GM18868 (cell line): ENCODE results near the gene LRP8.
A peak's percentile ranks its signal among the peaks of the same experiment; 100 is the strongest.

Experiments used
- ATAC-seq: cut with Tn5 transposase; IDR thresholded peaks from one replicate; pipeline ENCODE4 v1.9.1; 2021; ENCODE audit warnings: mild to moderate bottlenecking, moderate library complexity; ENCODE audit not compliant: unreplicated experiment

LRP8 gene

DNA sequence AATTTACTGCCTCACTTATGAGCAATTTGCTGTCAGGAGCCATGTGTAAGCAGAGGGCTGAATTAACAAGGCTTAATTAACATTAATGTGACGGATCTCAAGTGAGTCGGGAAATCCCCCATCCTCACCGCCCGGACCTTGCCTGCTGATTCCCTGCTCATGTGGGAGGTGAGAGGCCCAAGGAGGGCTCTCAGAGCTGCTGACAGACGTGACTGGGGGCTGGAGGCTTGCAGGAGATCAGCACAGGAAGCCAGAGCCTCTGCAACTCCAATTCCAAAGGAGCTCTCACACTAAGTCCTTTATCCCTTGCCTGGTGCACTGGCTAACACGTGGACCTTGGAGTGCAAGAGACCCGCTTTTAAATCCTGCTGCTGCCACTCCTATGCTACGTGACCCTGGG is 19.4 kb downstream of the LRP8 start:
- no peak for ATAC-seq

DNA sequence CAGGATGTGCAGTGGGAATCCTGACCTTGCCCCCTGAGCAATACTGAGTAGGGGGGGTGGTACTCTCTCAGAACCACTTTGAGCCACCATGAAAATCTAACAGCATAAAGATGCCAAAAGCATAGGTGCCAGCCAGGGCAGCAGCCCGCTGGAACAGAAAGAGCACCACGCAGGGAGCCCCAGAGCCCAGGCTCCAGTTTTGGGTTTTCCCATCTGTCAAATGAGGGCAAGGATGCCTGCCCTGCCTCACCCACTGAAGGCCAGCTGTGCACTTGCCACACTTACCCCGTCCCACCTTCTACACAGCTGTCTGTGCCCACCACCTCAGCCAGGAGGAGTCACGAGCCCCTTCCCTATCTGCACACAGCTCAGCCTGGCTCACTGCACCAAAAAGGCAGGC is 20.8 kb downstream of the LRP8 start:
- no peak for ATAC-seq

DNA sequence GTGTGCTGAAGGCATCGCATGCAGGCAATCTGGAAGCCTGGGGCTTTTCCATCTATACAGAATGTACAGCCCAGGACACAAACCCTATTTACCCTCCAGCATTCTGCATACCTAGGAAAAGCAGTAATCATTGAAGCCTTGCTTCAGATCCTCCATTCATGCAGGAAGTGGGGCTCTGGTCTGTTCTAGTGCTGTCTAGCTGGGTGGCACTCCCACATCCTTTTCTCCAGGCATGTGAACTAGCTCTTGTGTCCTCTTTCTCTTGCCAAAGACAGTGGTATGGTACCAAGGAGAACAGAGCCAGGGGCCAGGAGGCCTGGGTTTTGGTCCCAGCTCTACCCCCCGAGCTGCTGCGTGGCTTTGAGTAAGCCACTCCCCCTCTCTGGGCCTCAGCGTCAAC is 21.7 kb downstream of the LRP8 start:
- ATAC-seq: no peak

DNA sequence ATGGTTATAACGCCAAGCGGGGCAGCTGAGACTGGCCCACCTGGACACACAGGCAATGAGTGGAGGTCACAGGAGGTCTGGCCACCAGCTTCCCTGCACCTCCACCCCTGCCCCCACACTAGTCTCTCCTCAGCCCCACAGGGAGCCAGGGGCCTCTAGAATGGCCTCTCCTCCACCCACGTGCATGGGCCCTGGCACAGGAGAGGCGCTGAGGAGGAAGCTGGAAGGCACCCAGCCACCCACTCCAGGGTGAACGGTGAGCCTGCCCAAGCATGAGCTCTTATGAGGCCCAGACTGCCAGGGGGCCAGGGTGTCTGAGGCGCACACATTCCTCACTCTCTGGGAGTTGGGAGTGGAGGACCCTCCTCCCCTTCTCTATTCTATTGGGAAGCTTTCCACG is 22.2 kb downstream of the LRP8 start:
- no peak for ATAC-seq

DNA sequence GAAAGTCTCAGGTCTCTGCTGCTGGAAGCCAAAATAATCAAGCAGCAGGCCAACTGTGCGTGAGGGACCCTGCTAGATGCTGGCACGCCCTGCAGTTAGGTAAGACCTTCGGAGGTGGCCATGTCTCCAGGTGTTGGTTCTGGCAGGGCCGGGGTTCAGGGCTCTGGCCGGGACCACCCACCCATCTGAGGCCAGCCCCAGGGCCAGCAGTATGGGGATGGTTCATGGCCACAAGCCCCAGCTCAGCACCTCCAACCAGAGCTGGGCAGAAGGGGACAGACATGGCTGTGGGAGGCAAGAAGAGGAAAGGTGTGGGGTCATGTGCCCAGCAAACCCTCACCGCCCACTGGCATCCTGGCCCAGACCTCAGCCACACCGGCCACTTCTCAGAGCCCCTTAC is 23.3 kb downstream of the LRP8 start:
- ATAC-seq: no peak

DNA sequence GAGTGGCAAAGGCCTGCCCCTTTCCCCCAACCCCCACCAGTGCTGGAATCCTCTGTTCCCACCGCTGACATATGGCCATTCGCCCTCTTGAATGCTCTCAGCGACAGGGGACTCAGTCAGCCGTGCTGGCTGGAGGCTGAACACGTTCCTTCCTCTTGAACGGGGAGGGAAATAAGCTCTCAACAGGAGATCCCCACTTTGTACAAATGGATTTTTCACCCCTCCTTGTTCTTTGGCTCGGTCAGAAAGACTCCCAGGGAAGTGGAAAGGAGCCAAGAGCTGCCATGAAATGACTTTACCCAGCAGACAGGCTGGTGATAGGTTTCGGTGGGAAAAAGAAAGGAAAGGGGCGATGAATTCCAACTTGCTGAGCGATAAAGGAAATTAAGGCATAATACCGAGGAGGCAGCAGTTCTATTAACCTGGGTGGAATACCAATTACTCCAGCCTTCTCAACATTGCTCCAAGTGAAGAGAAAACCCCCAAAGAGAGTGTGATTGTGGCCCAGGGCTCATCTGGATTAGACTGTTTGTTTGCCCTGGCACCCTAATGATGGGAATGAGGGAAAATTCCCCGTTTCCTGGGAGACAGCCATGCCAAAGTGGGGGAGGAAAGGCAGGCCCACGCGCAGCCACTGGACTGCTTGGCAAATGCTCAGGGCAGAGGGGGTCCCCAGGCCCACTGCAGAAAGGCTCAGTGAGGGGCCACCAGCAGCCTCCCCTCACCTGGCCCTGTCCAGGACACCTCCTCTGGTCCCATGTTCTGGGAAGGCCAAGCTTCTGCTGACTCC is 23.9 kb downstream of the LRP8 start:
- no peak for ATAC-seq

DNA sequence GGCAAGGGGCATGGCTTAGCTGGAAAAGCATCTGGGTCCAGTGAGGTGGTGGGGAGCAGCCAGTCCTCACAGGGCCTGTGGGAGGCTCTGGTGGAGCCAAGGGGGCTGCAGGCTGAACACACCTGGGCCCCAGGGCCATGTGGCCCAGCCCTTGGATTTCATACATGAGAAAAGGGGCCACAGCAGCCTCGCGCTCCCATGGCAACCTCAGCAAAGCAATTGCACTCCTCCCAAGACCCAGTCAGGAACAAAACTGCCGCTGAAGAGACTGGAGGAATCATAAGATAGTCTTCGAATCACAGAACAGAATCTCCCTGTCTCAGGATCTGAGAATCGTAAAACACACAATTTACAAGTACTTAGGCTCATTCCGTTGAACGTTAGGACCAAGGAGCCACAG is 24.6 kb downstream of the LRP8 start:
- ATAC-seq: no peak

DNA sequence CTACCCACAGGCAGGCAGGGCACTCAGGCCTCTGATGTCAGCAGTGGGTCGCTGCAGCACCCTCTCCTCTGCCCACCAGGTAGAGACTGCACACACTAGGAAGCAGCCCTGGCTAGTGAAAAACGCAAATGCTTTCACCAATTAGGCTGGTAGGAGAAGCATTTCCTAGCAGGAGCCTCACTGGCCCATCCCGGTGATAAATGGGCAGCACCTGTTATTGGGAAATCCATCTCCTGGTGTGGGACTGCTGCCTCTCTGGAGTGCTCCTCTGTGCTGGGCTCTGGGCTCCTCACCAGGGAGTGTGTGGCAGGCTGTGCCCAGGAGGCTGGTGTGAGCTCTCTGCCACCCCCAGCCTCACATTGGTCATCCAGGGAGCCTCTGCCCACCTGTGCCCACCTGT is 28.6 kb downstream of the LRP8 start:
- no peak for ATAC-seq

DNA sequence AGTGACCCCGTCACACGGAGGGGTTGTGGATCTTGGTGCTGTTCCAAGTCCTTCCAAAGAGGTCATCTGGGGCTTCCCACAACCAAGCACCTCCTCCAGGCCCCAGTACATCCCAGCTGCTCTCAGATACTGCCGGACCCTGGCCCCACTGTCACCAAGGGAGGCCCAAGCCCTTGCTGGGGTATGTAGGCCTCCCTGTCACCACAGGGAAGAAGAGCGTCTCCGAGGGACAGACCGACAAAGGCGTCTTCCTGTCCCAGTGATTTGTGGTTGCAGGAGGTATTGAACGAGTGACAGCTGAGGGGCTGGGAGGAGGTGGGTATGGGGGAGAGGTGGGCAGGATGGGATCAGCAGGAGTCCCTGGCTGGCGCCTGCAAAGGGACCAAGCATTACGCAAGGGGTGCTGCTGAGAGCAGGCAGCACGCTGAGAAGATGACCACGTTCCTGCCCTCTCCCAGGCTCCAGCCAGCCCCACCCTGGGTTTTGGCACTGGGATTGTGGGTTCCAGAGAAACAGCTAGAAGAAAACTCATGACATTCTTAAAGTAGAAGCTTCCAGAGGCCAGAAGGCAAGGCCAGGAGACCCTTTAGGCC is 29.7 kb downstream of the LRP8 start:
- no peak for ATAC-seq

DNA sequence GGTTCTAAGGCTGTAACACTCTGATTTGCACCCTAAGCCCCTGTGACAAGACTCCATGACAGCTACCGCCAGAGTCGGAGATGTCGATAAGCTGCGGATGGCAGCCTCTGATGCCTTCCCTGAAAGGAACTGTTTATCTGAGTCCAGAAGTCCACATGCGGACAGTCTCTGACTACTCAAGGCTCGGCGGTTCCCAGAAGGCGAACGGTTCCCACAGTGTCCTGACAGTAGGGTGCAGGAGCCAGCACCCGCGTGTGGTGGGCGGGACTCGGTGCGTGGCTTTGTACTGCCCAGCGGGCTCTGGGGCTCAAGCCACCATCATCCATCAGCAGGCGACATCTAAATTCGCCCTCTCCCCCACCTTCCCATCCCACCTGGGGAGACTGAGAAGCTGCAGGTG is 30.7 kb downstream of the LRP8 start:
- no peak for ATAC-seq

DNA sequence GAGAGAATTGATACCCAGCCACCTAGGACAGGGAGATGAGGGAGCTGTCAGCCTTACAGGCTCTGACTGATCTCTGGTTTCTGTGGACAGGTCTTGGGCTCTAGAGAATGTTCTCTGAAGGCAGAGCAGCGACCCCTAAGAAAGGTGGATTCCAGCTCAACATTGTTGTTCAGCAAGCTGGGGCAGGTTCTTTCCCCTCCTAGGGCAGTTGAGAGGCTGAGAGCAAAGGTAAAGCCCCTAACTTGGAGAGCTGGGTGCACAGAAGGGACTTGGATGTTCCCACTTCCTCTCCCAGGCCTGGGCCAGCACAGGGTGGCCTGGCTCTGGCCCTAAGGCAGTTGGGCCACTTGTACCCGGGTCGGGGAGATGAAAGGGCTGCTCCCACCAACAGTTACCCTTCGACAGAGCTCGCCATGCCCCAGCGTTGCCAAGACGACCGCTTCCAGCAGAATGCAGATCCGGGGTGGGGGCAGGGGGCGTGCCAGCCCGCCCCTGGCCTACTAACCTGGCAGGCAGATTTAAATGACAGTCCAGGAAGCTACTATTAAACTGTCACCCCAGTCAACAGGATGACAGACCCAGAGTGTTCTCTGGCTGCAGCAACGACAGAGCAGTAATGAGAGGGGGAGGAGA is 31.6 kb downstream of the LRP8 start:
- ATAC-seq: peak; percentile 64

DNA sequence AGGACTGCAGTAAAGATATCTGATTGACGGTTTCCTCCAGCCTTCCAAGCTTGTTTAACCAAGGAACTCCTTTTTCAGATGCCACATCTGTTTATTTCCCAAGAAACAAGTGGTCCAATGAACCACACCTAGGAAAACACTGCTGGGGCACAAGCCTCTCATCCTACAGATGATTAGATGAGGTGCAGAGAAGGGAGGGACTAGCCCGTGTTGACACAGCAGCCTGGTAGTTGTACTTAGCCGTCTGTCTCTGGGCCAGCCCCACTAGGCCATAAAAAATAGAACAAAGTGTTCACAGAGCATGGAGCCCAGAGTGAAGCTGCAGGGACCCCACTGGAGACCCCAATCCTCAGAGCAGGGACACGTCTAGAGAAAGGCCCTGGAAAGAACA is 32.1 kb downstream of the LRP8 start:
- ATAC-seq: peak; percentile 22

DNA sequence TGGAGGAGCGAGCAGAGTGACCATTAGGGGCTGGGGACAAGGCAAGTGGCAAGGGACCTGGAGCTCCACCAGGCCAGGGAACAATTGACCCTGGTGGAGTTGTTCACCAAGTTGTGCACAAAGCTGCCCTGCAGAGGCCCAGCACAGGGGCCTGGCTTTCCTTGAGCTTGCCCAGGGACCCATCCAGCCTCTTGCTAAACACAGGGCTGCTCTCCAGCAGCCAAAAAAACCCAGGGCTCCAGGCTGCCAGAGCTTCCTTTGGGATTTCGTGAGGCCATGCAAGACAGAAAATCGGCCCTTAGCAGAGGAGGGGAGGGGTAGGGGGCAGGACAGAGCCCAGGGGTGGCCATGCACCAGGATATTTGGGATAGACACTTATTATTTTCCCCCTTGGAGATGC is 32.6 kb downstream of the LRP8 start:
- no peak for ATAC-seq

DNA sequence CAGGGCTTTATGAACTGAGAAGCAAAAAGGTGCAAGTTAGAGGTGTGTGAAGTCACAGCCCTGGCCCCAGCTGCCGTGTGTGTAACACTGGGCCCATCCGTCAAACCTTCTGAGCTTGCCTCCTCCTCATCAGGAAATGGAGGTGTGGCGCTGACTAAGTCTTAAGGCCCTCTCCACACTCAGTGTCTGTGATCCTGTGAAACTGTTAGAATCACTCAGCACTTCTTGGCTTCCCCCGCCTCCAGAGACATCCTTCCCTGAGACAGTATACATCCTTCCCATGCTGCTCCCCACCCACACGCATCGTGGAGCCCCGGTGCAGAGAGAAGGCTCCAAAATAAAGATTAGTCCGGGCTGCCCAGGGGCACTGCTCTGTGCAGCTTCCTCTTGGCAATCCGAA is 33.3 kb downstream of the LRP8 start:
- no peak for ATAC-seq

DNA sequence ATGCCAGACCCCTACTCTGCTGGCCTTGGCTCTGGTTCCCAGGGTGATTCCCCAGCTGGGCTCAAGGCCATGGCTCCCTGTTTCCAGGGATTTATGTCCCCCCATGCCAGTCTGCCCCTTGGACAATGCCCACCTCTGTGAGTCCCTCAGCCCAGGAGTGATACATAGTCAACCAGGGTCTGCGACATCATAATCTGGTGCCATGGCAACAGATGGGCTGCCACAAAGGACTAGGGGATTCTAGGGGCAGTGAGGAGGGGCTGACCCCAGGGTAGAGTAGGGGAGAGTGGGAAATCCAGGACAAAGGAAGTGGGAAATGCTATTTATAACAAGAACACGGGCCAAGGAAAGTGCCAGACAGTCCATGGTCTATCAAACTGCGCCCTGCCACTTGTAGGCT is 33.8 kb downstream of the LRP8 start:
- no peak for ATAC-seq

DNA sequence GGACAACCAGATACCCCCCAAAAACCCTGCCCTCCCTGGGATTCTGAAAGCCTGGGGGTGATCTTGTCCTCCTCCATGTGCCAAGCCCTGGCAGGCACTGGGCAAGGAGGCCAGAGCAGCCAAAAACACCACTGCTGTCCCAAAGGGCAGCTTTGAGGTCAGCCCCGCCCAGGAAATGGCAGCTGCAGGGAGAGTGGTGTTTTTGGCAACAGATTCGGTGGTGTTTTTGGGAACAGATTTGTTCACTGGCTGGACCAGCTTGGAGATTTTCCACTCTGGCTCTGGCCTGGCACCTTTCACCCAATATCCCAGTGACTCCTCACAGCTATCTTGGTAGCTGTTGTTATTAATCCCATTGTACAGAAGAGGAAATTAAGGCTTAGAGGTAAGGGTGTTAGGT is 34.7 kb downstream of the LRP8 start:
- no peak for ATAC-seq

DNA sequence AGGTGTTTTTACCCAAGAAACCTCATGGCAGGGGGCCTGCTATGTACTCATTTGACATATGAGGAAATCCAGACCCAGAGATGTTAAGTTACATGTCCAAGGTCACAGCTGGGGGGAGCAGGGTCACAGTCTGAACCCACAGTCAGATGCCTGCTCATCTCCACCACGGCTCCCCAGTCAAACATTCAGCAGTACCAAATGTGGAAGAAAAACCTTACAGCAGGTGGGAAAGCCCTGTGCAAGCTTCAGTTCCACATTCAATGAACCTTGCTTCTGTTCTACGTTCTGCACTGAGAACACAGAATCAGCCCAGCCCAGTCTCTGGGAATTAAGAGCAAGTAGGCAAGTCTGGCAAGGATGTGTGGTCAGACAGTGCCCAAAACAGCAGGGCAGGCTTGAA is 35.2 kb downstream of the LRP8 start:
- peak; percentile 49 for ATAC-seq

DNA sequence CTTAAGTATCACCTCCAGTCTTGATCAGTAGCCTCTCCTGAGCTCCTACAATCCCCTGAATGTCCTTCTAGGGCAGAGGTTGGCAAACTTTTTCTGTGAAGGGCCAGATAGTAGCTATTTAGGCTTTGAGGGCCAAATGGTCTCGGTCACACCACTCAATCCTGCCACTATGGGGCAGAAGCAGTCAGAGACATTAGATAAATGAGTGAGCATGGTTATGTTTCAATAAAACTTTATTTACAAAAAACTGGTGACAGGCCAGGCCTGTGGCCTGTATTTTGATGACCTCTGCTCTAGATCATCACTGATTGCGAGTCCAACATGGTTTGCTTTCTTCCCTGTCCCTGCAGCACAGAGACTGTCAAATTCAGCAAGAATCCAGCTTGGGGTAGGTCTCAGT is 36.3 kb downstream of the LRP8 start:
- ATAC-seq: no peak

DNA sequence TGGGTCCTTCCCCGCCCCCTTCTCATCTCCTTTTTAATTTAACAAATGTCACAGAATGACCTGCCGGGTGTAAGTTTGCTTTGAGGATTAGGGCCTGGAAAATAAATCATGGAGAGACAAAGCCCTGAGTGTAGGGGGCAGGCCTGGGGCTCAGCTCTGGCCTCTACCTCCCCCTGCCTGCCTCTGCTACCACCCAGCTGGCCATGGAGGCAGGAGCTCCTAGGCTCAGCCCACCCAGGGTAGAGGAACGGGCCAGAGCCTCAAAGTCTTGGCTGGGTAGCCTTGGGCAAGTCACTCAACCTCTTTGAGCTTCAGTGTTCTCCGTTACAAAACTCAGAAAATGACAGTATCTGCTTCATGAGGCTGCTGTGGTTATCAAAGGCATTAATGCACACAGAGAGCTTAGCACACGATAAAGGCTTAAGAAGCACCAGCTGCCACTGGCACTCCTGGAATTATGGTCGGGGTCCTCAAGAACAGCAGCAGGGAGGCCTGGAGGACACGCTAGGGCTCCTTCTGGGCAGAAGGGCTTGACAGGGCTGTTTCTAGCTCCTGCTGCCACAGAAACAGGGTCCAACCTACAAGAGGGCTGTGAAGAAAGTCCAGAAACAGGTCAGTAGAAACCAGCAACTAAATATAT is 39.0 kb downstream of the LRP8 start:
- ATAC-seq: no peak

DNA sequence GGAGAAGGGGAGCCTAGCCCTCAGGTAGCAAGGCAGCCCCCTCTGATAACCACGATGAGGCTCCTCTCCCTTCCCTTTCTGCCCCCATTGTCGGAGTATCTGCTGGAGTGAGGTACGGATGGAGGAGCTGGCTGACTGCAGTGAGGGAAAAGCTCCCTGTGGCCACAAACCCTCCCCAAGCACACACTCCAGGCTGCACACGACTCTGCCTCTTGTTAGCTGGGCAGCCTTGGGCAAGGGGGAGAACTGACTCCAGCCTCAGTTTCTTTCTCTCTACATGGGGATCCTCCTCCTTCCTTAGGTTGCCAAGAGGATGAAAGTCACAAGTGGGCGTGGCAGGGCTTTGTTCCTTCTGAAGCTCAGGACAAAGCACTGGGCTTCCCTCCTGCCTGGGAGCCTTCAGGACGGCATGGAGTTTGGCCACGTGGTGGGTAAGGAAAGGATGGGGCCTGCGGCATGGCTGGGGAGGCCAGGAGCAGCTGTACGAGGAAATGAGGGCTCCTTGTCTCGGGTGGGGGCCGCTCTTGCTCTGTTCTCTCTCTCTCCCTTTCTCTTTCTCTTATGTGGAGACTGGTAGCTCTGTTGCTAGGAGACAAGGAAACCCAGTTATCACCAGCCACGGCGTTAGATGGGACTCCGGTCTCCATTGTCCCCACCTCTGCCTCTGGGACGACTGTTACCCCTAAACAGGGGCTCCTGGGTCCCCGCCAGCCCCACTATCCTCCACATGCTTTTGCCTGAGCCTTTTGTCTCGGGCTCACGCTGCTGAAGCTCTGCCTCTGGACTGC is 39.7 kb downstream of the LRP8 start:
- ATAC-seq: no peak

DNA sequence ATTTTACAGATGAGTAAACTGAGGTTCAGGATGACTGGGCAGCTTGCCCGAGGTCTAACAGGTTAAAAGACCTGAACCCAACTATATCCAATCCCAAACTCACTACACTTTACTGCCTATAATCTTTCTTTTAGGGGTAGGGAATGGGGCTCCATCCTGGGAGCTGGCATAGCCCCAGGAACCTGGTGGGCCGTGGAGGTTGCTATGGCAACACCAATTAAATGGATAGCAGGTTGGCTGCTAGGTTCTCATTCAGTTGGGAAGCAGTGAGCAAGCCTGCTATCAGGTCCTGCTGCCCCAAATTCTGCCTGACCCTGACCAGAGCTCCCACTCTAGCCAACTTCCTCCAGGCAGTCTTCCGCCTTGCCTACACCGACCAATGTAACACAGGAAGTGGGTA is 40.9 kb downstream of the LRP8 start:
- ATAC-seq: no peak
